Lower leg skin (tissue), 4 donors: Measurements from ENCODE around the gene PACRG. TPM values are rescaled to one million over a fixed set of nuclear protein-coding genes. Genes with fewer than 3 reads are reported as not detected.

Source experiments
- DNase-seq, 2 donors: peaks; one replicate each; pipeline ENCODE4 v3.0.0-alpha.2; 2019; ENCODE audit warnings: low spot score in 2 of 2
- H3K4me3 ChIP-seq: fragments of 200-600 bp; sonication (generic); 2 replicates; pipeline ENCODE4 v1.5.1; 2017; ENCODE audit warnings: mild to moderate bottlenecking, low read depth; ENCODE audit not compliant: poor library complexity, severe bottlenecking
- CTCF ChIP-seq, 3 donors: fragments of 450-650 bp; IDR thresholded peaks; one replicate each; pipeline ENCODE4 v1.5.1; 2016; ENCODE audit warnings: antibody characterized with exemption in 3 of 3, mild to moderate bottlenecking in 3 of 3, moderate library complexity in 2 of 3
- POLR2A ChIP-seq, 2 donors: fragments of 450-650 bp; IDR thresholded peaks; one replicate each; pipeline ENCODE4 v1.6.1; 2016 to 2017; ENCODE audit warnings: antibody characterized with exemption in 2 of 2, mild to moderate bottlenecking in 1 of 2, moderate library complexity in 1 of 2
- WGBS, 2 donors: methylation state at CpG; one replicate each; pipeline ENCODE4 v1.1.5; 2018; 5-methylcytosine and 5-hydroxymethylcytosine counted together
- intact Hi-C: fragments of 100-400 bp; cut with DNase I; formaldehyde crosslinking; loops from one replicate; pipeline ENCODE4 v1.15.0; 2023; ENCODE audit warnings: low total_unique reads
- total RNA-seq, 4 donors: library from RNA; depleted of rRNA; stranded (reverse); fragments of >200 nt; gene quantifications; one replicate each; pipeline ENCODE4 v1.1.0, GENCODE V29; 2016

PACRG gene
- total RNA-seq, 4 donors from 2014 or later = 0.38 to 3.9 (median 3.4) TPM; not detected in 1

GRCh38 chr6:162942866-162943265 is 215.1 kb downstream of the PACRG start:
- 85 to 100% methylated on average over 2 of the region's 2 CpGs for WGBS, 2 donors
- no peak for TF ChIP-seq POLR2A (IDR thresholded peaks at IDR 0.05)
- no peak for TF ChIP-seq CTCF (IDR thresholded peaks at IDR 0.05)

DNA sequence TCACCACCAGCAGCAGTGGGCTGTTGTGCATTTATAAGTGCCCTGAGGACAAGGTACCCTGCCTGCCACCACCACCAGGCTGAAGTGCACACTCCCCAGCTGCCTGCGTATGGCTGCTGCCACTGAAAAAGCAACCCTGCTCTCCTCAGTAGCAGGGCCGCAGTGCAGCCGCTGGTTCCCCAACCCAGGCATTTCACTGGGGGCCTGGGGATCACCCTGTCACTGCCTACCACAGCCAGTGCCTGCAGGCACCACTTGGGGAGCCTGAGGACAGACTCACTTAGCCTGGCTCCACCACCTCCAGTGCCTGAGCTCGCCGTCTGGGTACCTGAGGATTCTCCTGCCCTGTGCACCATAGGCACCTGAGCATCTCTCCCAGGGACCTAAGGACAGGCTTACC is 215.6 kb downstream of the PACRG start:
- DNase-seq = no peak
- intact Hi-C loops = no loop called here
- H3K4me3 ChIP-seq = no peak overlapping the region
- TF ChIP-seq CTCF (IDR thresholded peaks at IDR 0.05) = no peak
- TF ChIP-seq POLR2A (IDR thresholded peaks at IDR 0.05) = no peak
- 82 to 94% methylated on average over 3 of the region's 5 CpGs for WGBS, 2 donors

More at GRCh38 chr6:162942866-162943265, 215.1 kb downstream of the PACRG start:
- no peak for DNase-seq
- intact Hi-C loops = no loop called here
- H3K4me3 ChIP-seq = no peak overlapping the region

- intact Hi-C loops = no loop called here
- no peak for DNase-seq
- WGBS, 2 donors = 71 to 77% methylated on average over 4 of the region's 4 CpGs
- no peak for TF ChIP-seq POLR2A (IDR thresholded peaks at IDR 0.05)
- no peak for TF ChIP-seq CTCF (IDR thresholded peaks at IDR 0.05)
- no peak overlapping the region for H3K4me3 ChIP-seq
Observed at GRCh38 chr6:162951164-162951743, 223.5 kb downstream of the PACRG start.

- TF ChIP-seq CTCF (IDR thresholded peaks at IDR 0.05) (no peak), POLR2A (IDR thresholded peaks at IDR 0.05) (no peak)
- intact Hi-C loops = no loop called here
- no peak for DNase-seq
- H3K4me3 ChIP-seq = no peak overlapping the region
- WGBS, 2 donors = 74 to 82% methylated on average over 4 of the region's 4 CpGs
Observed at GRCh38 chr6:162952423-162952822, 224.6 kb downstream of the PACRG start.

DNA sequence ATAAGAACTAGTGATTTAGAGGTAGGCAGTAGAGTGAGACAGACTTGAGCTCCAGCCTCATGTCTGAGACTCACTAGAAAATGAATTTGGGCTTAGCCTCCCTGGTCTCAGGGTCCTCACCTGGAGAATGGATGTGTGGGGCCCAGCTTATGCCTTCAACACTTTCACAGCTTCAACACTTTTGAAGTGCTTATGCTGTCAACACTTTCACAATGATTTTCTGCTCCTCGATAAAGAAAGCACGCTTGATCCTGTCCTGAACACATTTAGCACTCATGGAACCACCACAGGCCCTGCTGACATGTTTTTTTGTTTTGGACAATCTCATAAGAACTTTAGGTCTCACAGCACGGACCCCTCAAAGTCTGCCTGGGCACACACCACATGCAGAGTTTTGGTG is 229.3 kb downstream of the PACRG start:
- DNase-seq = no peak
- no peak overlapping the region for H3K4me3 ChIP-seq
- WGBS, 2 donors = 91 to 95% methylated on average over 3 of the region's 3 CpGs
- TF ChIP-seq POLR2A (IDR thresholded peaks at IDR 0.05) = no peak
- intact Hi-C loops = no loop called here

DNA sequence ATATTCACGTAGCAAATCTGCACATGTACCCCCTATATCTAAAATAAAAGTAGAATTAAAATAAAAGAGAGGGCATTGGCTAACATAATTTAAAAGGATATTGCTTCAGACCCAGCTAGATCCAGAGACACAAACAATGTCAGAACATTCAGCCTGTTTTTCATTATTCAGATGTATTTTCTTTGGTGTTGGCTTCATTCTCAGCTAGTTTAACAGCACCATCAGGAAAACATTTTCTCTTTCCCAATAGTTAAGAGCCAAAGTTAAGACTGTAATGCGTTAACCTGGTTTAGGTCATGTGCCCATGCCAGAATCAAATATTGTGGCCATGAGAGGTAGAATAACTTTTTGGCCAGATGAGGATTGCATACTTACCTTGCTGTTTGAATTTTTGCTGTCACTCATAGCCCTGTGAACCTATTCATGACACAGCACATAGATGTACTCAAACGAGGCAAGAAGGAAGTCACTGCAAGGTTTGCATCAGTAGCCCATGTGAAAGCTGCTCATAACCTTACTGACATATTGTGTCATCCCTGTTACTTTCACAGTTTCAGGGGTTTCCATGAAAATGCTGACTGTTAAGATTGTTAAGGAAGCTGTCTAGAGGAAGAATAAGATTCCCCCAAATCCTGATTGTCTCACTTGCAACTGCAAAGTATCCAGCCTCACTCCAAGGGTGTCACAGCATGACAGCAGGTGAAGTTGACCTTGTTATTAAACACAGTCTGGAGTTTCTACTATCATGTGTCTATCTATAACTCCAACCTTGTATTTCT is 233.1 kb downstream of the PACRG start:
- TF ChIP-seq CTCF (IDR thresholded peaks at IDR 0.05) (no peak), POLR2A (IDR thresholded peaks at IDR 0.05) (no peak)
- intact Hi-C loops = no loop called here
- 41 to 66% methylated on average over 3 of the region's 3 CpGs for WGBS, 2 donors
- DNase-seq = no peak
- H3K4me3 ChIP-seq = no peak overlapping the region
